ENCODE measurements around the gene TMEM17.
A peak's percentile ranks its signal among the peaks of the same experiment; 100 is the strongest.
"Not testable (repeated sequence)": the region's sequence is repeated elsewhere in the genome, so short reads cannot be mapped to it uniquely, and the experiment has no call there.

The TMEM17 gene

GRCh38 chr2:62505750-62506420, at the start of gene TMEM17:
TSS of gene TMEM17 (minus strand) at chr2:62506195. CDS start at chr2:62506129, 66 bp downstream.
- DNase-seq (ENCODE audit: low read depth, low spot score) = peak; percentile 96

- DNase-seq (ENCODE audit: low read depth, low spot score) = no peak
Observed at GRCh38 chr2:62554440-62554839, 48.4 kb upstream of the TMEM17 start.

GRCh38 chr2:62550461-62550860, 44.5 kb upstream of the TMEM17 start:
- no peak for DNase-seq (ENCODE audit: low read depth, low spot score)

- DNase-seq (ENCODE audit: low read depth, low spot score) = no peak
Observed at GRCh38 chr2:62547854-62548253, 41.9 kb upstream of the TMEM17 start.

GRCh38 chr2:62545261-62545660, 39.3 kb upstream of the TMEM17 start:
- no peak for DNase-seq (ENCODE audit: low read depth, low spot score)

GRCh38 chr2:62540408-62541168, 34.6 kb upstream of the TMEM17 start:
- DNase-seq (ENCODE audit: low read depth, low spot score) = no peak

GRCh38 chr2:62539606-62540407, 33.8 kb upstream of the TMEM17 start:
- no peak for DNase-seq (ENCODE audit: low read depth, low spot score)

- no peak for DNase-seq (ENCODE audit: low read depth, low spot score)
Observed at GRCh38 chr2:62538756-62539155, 32.8 kb upstream of the TMEM17 start.

- DNase-seq (ENCODE audit: low read depth, low spot score) = no peak
Observed at GRCh38 chr2:62537814-62538213, 31.8 kb upstream of the TMEM17 start.

GRCh38 chr2:62536873-62537547, 31.0 kb upstream of the TMEM17 start:
- peak; percentile 26 for DNase-seq (ENCODE audit: low read depth, low spot score)

- DNase-seq (ENCODE audit: low read depth, low spot score) = not testable (repeated sequence)
Observed at GRCh38 chr2:62535521-62535920, 29.5 kb upstream of the TMEM17 start.

- DNase-seq (ENCODE audit: low read depth, low spot score) = no peak
Observed at GRCh38 chr2:62531594-62531993, 25.6 kb upstream of the TMEM17 start.

- DNase-seq (ENCODE audit: low read depth, low spot score) = no peak
Observed at GRCh38 chr2:62529758-62530157, 23.8 kb upstream of the TMEM17 start.

GRCh38 chr2:62527478-62528210, 21.6 kb upstream of the TMEM17 start:
- no peak for DNase-seq (ENCODE audit: low read depth, low spot score)

GRCh38 chr2:62526531-62527381, 20.8 kb upstream of the TMEM17 start:
- peak; percentile 11 for DNase-seq (ENCODE audit: low read depth, low spot score)

- no peak for DNase-seq (ENCODE audit: low read depth, low spot score)
Observed at GRCh38 chr2:62525549-62526269, 19.7 kb upstream of the TMEM17 start.

GRCh38 chr2:62524293-62524941, 18.4 kb upstream of the TMEM17 start:
- no peak for DNase-seq (ENCODE audit: low read depth, low spot score)

GRCh38 chr2:62521061-62521460, 15.1 kb upstream of the TMEM17 start:
- DNase-seq (ENCODE audit: low read depth, low spot score) = not testable (repeated sequence)

GRCh38 chr2:62512384-62512783, 6.4 kb upstream of the TMEM17 start:
- DNase-seq (ENCODE audit: low read depth, low spot score) = no peak

Measured in ELF-1 (cell line).